NCI-H146 treated with DMSO at 0.1 percent for 48 hours (cell line): Measurements from ENCODE around the gene PPP1R7.

Source experiments
- DNase-seq: peaks from one replicate; lab custom pipeline; 2025; ENCODE audit not compliant: unreplicated experiment; lab: John Stamatoyannopoulos, UW

Gene PPP1R7

DNA sequence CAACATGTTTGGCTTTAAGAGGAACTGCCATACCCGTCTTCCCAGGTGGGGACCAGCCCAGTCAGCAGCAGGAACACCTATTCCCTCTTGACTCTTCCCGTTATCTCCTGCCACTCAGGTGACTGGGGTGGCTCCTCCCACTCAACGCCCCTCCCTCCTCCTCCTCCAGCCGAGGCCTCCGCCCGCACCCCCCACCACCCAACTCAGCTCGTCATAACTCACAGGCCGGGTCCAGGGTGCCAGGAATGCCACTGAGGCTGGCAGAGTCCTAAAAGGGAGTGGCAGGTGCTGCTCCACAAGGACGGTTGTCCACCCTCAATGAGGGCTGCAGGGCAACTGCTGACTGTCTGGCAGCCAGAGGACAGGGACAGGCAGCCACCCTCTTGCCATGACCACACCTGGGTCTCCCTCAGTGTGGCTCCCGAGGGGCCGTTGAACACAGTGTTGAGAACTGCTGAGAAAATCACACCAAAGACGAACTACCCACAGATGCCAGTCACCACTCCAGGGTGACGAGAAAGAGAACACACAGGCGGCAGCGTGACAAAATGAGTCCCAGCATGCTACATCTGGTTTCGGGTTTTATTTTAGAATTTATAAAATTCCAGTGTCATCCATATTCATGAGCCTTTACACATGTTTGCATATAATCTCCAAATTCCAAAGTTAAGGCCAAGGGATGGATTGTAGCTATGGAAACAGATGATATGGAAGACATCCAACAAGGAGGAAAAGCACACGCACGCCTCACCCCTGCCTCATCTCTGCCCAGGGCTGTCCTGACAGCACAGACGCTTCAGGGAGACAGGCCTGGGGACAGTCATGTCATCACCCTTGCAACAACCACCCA lies 76.7 kb downstream of the PPP1R7 start:
- DNase-seq: no peak

DNA sequence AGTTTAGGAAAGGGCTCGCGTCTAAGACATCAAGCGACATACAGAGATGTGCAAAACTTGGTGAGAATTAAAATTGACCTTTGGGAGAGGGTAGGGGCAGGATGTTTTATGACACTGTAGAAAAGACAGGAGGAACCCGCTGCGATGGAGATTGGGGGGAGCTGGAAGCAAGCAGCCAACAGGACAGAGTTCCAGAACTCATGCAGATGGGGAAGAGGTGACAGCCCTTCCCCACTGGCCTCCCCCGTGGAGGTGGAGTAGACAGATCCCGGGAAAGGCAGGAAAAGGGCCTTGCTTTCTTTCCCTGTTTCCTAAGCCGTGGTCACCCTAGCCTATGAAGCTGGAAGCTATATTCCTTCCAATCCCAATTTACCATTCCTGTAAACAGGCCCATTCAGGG lies 77.3 kb downstream of the PPP1R7 start:
- DNase-seq: no peak

DNA sequence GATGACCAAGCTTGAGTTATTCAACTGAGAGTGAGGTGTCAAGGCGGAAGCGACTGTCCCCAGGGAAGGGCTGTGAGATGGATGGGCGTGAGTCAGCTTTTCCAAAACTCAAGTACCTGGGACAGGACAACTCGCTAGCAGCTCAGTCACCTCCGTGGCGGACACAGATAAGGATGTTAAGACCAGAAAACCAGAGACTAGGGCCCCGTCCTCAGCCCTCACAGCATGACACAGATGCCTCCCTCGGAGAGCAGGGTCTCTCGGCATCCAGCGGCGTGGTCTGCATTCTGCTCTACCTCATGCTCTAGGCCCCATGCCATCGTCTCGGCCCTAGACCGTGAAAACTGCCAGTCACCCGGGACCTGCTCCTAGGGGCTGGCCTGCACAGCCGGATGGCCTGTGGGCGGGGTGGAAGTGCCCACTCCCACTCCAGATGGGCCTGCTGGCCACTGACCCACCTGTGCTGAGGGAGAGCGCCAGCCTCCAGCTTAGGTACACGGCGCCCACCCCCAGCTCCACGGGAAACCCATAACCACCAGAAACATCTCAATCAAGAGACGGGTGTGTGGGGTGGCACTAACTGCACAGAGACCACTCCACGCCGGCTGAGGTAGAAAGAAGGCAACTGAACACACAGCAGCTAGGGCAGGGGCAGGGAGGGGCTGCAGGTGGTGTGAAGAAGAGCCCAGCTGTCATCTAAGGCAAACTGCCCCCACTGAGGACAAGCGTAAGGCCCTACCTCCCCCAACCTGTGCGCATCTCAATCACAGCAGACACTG lies 78.0 kb downstream of the PPP1R7 start:
- no peak for DNase-seq

DNA sequence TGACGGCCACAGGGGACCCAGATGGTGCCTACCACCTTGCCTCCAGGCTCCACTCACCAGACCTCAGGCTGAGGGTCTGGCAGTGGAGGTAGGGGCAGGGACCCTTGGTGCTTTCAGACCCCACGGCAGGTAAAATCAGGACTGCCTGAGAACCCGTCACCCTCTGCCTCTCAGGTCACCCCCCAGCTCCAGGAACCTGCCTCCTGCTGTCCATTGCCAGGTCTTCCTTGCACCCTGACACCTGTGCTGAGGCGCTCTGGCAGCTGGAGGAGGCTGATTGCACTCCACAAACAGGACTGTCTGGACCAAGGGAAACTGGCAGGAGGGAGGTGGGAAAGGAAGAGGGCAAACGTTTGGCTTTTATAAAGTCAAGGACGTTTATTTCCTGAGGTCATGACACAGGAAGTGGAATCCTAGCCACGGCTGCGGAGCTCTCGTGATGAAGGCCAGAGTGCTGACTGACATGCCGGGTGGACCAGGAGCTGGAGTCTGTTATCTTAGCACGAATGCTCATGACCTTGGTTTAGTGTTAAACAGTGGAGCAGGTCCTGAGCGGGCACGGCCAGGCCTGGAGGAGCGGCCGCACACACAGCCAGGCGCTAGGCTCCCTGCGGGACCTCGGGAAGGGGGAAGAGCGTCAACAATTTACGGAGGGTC lies 78.7 kb downstream of the PPP1R7 start:
- no peak for DNase-seq

DNA sequence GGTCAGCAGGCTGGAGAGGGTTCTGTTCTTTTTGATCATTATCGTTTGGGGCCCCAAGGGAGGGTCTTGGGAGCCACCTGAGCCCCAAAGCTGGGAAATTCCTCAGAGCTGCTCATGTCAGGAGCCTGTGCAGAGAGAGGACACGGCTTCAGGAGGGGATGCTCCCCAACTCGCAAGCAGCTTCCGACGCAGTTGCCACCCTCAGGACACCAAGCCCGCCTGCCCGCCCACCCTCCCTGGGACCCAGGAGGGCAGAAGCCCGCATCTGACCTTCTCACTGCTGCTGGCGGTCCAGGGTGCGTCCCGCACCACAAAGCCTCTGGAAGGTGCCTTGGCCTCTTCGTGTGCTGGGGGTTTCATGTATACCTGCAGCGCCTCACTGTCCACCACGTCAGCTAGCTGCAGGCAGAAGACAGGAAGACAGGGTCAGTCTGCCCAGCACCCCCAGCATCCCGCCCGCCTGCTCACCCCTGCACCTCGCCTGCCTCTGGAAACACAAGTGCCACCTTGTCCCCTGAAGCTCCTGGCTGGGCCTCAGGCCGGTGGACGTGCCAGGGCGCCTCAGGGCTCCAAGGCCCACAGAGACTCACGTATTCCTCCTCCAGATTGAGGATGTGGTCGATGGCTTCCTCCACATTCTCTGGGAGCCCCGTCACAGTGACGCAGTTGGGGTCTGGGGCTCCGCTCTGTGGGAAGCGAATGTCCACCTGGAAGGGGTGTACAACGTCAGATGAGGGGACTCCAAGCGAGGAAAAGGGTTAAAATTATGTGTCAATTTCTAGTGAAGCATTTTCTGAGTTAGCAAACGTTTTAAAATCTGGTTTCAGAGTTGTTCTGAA lies 79.5 kb downstream of the PPP1R7 start:
- no peak for DNase-seq

DNA sequence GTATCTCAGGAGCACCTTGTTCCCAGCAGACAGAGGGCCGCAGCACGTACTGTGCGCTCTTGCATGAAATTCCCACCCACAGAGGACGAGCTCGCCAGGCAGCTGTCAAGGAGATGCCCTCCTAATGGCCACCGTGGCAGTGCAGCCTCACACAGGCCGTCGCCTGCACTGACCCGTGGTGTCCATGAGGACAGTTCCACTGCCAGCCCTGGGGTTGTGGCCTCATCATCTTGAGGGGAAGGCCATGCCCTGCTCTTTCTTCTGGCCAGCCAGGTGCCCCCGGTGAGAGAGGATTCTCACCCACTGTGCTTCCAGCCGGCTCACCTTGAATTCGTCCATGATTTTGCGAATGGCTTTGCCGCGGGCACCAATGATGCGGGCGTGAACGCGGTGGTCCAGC lies 80.2 kb downstream of the PPP1R7 start:
- DNase-seq: no peak

DNA sequence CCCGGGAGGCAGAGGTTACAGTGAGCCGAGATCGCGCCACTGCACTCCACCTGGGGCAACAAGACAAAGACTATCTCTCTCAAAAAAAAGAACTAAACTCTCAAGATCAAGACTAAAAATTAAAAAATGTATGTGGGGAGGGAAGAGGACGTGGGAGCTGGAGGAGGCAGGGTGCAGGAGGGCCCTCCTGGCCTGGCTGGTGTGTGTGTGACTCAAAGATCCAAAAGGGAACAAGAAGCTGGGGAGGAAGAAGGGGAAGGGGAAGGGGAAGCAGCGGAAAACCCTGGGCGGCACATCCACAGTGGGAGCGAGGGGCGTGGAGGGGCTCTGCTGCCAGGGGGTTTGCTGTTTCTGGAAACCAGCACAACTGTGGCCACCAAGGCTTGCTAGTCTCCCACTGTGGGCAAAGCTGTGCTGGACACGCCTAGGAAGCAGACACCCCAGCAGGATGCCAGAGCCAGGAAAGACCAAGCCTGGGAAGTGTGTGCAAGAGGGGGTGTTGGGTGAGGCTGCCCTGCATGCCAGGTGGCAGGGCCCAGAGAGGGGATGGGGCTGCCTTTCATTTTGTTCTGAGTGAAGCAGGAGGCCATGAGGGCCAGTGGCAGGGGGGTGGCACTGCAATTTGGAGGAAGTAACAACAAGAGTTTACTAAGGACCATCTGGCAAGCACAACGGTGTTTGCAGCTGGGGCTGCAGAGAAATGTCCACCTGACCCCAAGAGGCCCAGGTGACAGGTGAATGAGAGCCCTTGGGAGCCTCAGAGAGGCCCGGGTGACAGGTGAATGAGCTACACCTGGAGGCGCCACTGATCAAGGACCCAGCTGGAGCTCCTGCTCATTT lies 82.7 kb downstream of the PPP1R7 start:
- no peak for DNase-seq
